IPS DF 6.9 (cell line): ENCODE data around the gene CNOT1.
"Not testable (repeated sequence)": the region's sequence is repeated elsewhere in the genome, so short reads cannot be mapped to it uniquely, and the experiment has no call there.

Source experiments
- DNase-seq: peaks from one replicate; pipeline ENCODE4 v3.0.0-alpha.2; 2013; ENCODE audit warnings: low read depth, low spot score
- H3K27ac ChIP-seq: one replicate; pipeline ENCODE4 v1.5.1; 2013; ENCODE audit warnings: low read length, control low read depth
- H3K27me3 ChIP-seq: 2 replicates; pipeline ENCODE4 v1.6.1; 2013; ENCODE audit warnings: mild to moderate bottlenecking, low read length; ENCODE audit not compliant: control insufficient read depth, insufficient read depth
- H3K36me3 ChIP-seq: 2 replicates; pipeline ENCODE4 v1.6.1; 2013; ENCODE audit warnings: low read length; ENCODE audit not compliant: control insufficient read depth, insufficient read depth
- H3K4me1 ChIP-seq: 2 replicates; pipeline ENCODE4 v1.6.1; 2013; ENCODE audit warnings: low read length; ENCODE audit not compliant: control insufficient read depth, insufficient read depth
- H3K4me3 ChIP-seq: 2 replicates; pipeline ENCODE4 v1.5.1; 2013; ENCODE audit warnings: mild to moderate bottlenecking, low read length
- H3K9me3 ChIP-seq: 2 replicates; pipeline ENCODE4 v1.6.1; 2013; ENCODE audit warnings: low read length, inconsistent platforms; ENCODE audit not compliant: control insufficient read depth, insufficient read depth
- WGBS: extraction: QIAGEN DNeasy Blood & Tissue Kit; methylation state at CpG from one replicate; pipeline ENCODE4 v1.1.7; 2013; ENCODE audit warnings: mixed read lengths, missing lambda C conversion rate; ENCODE audit not compliant: insufficient read length, insufficient coverage; 5-methylcytosine and 5-hydroxymethylcytosine counted together

Gene CNOT1

GRCh38 chr16:58614212-58614611 is 15.4 kb downstream of the CNOT1 start:
- Histone ChIP-seq H3K27ac (no peak overlapping the region), H3K36me3 (no peaks in the 10 kb centered on the region), H3K27me3 (no peaks in the 10 kb centered on the region), H3K4me1 (no peaks in the 10 kb centered on the region), H3K4me3 (no peak overlapping the region), H3K9me3 (no peaks in the 10 kb centered on the region)
- DNase-seq, result no peak
- no CpG with 5 or more reads among the region's 6 CpGs for WGBS

DNA sequence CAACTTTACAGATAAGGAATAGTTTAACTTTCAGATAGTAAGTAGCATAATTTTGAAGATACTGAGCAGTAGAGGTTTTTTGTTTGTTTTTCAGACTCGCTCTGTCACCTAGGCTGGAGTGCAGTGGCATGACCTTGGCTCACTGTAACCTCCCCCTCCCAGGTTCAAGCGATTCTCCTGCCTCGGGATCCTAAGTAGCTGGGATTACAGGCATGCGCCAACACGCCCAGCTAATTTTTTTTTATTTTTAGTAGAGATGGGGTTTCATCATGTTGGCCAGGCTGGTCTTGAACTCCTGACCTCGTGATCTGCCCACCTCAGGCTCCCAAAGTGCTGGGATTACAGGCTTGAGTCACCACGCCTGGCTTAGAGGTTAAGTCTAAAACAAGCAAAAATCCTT is 16.7 kb downstream of the CNOT1 start:
- not testable (repeated sequence) for H3K4me3 ChIP-seq, H3K36me3 ChIP-seq, H3K27ac ChIP-seq, H3K9me3 ChIP-seq, DNase-seq, H3K4me1 ChIP-seq, H3K27me3 ChIP-seq
- no CpG with 5 or more reads among the region's 7 CpGs for WGBS

DNA sequence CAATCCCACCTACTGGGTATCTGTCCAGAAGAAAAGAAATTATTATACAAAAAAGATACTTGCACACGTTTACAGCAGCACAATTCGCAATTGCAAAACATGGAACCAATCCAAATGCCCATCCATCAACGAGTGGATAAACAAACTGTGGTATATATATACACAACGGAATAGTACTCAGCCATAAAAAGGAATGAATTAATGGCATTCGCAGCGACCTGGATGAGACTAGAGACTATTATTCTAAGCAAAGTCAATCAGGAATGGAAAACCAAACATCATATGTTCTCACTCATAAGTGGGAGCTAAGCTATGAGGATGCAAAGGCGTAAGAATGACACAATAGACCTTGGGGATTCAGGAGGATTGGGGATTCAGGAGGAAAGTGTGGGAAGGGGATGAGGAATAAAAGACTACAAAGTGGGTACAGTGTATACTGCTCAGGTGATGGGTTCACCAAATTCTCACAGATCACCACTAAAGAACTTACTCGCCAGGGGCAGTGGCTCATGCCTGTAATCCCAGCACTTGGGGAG is 21.0 kb downstream of the CNOT1 start:
- DNase-seq, result no peak
- Histone ChIP-seq H3K27me3 (no peaks in the 10 kb centered on the region), H3K9me3 (no peaks in the 10 kb centered on the region), H3K4me1 (no peaks in the 10 kb centered on the region), H3K4me3 (no peak overlapping the region), H3K27ac (no peak overlapping the region), H3K36me3 (no peaks in the 10 kb centered on the region)
- no CpG with 5 or more reads among the region's 8 CpGs for WGBS

GRCh38 chr16:58605562-58605961 is 24.1 kb downstream of the CNOT1 start:
- Histone ChIP-seq H3K4me1 (no peaks in the 10 kb centered on the region), H3K36me3 (no peaks in the 10 kb centered on the region), H3K9me3 (no peaks in the 10 kb centered on the region), H3K27me3 (no peaks in the 10 kb centered on the region), H3K27ac (no peak overlapping the region), H3K4me3 (no peak overlapping the region)
- no peak for DNase-seq
- WGBS, result no CpG with 5 or more reads among the region's 7 CpGs

GRCh38 chr16:58591083-58591482 is 38.5 kb downstream of the CNOT1 start:
- peaks cover 9% of the 10 kb centered on the region; the same call in 1 of the 2 replicates for H3K36me3 ChIP-seq
- no CpG with 5 or more reads among the region's 4 CpGs for WGBS

DNA sequence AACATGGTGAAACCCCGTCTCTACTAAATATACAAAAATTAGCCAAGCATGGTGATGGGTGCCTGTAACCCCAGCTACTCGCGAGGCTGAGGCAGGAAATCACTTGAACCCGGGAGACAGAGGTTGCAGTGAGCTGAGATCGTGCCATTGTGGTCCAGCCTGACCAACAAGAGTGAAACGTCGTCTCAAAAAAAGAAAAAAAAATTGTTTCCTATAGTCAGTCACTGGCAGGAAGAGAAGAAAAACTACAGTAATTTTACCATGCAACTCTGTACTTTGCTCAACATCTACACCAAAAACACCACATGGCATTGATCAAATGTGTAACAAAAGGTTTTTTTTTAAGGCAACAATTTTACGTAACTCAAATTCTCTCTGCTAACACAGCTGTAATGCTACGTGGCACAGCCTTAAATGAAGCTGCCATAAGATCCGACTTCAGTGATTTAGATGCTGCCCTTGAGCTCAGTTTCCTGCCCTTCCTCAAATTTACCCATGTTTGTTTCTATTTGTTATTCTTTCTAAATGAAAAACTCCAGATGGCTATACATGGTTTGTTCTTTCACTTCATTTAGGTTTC is 40.2 kb downstream of the CNOT1 start:
- Histone ChIP-seq H3K27ac (no peak overlapping the region), H3K4me3 (no peak overlapping the region), H3K9me3 (no peaks in the 10 kb centered on the region), H3K4me1 (no peaks in the 10 kb centered on the region), H3K36me3 (peaks cover 12% of the 10 kb centered on the region; the same call in 1 of the 2 replicates), H3K27me3 (no peaks in the 10 kb centered on the region)
- no CpG with 5 or more reads among the region's 10 CpGs for WGBS
- no peak for DNase-seq

More at GRCh38 chr16:58591083-58591482, 38.5 kb downstream of the CNOT1 start:
- H3K4me3 ChIP-seq, result no peak overlapping the region
- no peak for DNase-seq
- no peaks in the 10 kb centered on the region for H3K27me3 ChIP-seq
- H3K9me3 ChIP-seq, result no peaks in the 10 kb centered on the region
- no peak overlapping the region for H3K27ac ChIP-seq
- no peaks in the 10 kb centered on the region for H3K4me1 ChIP-seq

DNA sequence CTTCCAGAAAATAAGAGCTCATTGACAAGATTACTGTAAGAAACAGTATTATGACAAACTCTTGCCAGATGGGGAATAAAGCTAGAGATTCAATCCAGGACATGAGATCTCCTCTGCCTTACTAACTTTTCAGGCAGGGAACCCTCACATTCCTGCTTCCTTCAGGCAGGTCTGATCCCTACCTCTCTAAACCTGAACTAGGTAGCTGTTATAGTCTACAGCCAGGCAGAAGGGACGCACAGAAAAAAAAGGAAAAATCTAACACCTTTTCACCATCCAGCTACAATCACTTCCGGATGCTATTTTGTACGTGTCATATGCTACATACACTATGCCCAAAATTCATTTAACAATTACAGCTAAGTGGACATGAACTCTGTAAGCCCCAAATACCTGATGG is 41.2 kb downstream of the CNOT1 start:
- Histone ChIP-seq H3K9me3 (no peaks in the 10 kb centered on the region), H3K36me3 (peaks cover 14% of the 10 kb centered on the region; the same call in 1 of the 2 replicates), H3K4me1 (no peaks in the 10 kb centered on the region), H3K27me3 (no peaks in the 10 kb centered on the region), H3K27ac (no peak overlapping the region), H3K4me3 (no peak overlapping the region)
- no CpG with 5 or more reads among the region's 3 CpGs for WGBS
- DNase-seq, result no peak

DNA sequence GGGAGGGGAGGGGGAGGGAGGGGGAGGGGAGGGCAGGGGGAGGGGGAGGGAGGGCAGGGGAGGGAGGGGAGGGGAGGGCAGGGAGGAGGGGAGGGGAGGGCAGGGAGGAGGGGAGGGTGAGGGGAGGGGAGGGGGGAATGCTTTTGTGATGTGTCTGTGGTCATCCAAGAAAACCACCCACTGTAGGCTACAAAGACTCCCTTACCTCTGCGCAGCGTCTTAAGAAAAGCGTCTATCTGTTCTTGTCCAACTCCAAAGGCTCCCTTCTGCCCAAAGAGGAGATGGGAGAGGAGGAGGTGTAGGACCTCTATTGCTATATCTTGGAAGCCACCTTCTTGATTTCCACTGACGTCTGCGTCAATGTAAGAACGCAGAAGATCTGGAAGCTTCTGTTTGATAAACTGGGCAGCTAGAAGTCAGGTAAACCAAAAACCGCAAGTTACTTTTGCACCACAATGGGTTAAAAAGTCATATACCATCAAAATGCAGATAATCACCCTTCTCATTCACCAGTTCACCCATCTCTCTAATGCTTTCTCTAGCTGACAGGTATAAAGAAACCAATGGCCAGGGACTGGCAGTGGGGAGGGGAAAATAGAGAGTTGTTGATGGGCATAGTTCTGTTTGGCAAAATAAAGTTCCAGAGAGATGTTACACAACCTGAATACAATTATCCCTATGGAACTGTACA is 43.1 kb downstream of the CNOT1 start:
- Histone ChIP-seq H3K4me1 (no peaks in the 10 kb centered on the region), H3K27ac (no peak overlapping the region), H3K27me3 (no peaks in the 10 kb centered on the region), H3K4me3 (no peak overlapping the region), H3K9me3 (no peaks in the 10 kb centered on the region), H3K36me3 (peaks cover 14% of the 10 kb centered on the region; the same call in 1 of the 2 replicates)
- DNase-seq, result no peak
- WGBS, result no CpG with 5 or more reads among the region's 7 CpGs

- Histone ChIP-seq H3K36me3 (peaks cover 14% of the 10 kb centered on the region; the same call in 1 of the 2 replicates), H3K9me3 (no peaks in the 10 kb centered on the region), H3K4me1 (no peaks in the 10 kb centered on the region), H3K27me3 (no peaks in the 10 kb centered on the region), H3K27ac (no peak overlapping the region), H3K4me3 (no peak overlapping the region)
- DNase-seq, result no peak
- no CpG with 5 or more reads among the region's 8 CpGs for WGBS
These were observed 44.7 kb downstream of the CNOT1 start for GRCh38 chr16:58584831-58585505.

DNA sequence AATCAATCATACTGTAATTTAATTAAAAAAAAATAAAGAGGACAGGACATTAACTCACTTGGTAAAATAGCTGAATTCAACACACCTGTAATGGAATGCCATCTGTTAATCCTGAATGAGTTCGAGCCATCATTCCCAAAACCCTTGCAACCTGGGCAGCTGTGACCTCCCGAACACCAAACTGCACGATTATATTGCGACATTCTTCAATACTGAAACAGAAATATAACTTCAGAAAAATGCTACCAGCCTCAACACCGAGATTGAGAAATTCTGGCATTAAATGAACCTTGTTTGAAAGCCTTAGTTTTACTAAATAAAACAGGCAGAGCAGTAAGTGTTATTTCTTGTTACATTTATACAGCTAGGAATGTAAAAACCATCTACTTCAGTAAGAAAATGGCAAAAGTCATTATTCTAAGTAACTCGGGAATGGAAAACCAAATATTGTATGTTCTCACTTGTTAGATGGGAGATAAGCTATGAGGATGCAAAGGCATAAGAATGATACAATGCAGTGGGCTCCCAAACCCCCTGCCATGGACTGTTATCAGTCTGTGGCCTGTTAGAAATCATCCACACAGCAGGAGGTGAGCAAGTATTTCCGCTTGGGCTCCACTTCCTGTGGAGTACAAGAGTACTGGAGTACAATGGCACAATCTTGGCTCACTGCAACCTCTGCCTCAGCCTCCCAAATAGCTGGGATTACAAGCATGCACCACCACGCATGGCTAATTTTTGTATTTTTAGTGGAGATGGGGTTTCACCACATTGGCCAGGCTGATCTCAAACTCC is 46.5 kb downstream of the CNOT1 start:
- Histone ChIP-seq H3K4me1 (no peaks in the 10 kb centered on the region), H3K9me3 (no peaks in the 10 kb centered on the region), H3K27ac (no peak overlapping the region), H3K36me3 (peaks cover 16% of the 10 kb centered on the region; the same call in 1 of the 2 replicates), H3K4me3 (no peak overlapping the region), H3K27me3 (no peaks in the 10 kb centered on the region)
- DNase-seq, result no peak
- no CpG with 5 or more reads among the region's 8 CpGs for WGBS
